Forelimb muscle (tissue), 1 donor: ENCODE measurements around the gene CACNA1G. TPM values are rescaled to one million over a fixed set of nuclear protein-coding genes. Genes with fewer than 3 reads are reported as not detected.

Experiments
- DNase-seq: peaks from one replicate; pipeline ENCODE4 v3.0.0-alpha.2; 2013; ENCODE audit warnings: low read depth
- polyA plus RNA-seq: library from polyadenylated mRNA; unstranded; fragments of 120-200 nt; gene quantifications from one replicate; pipeline ENCODE4 v1.2.1, GENCODE V29; 2013; ENCODE audit not compliant: insufficient read length

Gene CACNA1G
- polyA plus RNA-seq, 1 donor, result 6.6 TPM

DNA sequence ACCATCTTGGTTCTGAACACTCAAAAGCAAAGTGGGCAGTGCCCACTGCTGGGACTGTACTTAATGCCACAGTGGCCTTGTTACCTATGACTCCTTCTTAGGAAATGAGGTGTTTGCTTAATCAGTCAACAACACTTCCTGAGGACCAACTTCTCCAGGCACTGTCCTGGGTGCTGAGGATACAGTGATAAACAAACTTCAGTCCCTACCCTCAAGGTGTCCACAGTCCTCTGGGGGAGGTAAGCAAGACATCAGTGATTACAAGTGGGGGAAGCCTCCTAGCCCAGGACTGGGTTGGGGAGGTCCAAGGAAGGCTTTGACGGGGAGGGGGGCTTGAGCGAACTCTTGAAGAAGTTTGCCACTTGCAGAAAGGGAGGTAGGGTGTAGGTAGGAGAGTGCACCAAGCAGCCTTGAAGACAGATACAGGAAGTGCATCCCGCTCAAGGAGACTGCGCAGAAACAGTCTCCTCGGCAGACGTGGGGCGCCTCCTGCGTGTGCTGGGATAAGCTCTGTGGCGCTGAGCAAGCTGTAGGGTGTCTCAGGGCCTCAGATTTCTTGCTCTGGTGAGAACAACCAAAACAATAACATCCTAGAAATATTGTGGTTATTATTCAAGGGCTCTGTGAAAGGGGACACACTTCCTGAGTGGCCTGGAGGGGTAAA lies 71.5 kb downstream of the CACNA1G start:
- no peak for DNase-seq

DNA sequence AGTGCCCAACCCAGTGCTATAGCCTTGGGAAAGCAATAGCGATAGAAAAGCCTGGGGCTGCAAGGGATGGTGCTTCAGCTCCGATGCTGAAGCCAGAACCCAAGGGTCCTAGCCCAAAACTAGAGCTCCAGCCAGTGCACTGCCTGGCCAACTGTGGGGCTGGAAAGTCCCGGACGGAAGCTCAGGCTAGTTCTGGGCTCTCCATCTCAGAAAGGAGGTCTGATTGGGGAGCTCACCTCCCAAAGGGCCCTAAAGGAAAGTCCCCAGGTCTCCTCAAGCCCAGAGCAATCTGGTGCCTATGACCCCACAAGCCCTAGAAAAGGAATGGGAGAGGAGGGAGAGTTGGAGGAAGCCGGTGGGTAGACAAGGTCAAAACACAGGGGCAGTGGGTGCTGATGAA lies 72.1 kb downstream of the CACNA1G start:
- DNase-seq, result no peak

DNA sequence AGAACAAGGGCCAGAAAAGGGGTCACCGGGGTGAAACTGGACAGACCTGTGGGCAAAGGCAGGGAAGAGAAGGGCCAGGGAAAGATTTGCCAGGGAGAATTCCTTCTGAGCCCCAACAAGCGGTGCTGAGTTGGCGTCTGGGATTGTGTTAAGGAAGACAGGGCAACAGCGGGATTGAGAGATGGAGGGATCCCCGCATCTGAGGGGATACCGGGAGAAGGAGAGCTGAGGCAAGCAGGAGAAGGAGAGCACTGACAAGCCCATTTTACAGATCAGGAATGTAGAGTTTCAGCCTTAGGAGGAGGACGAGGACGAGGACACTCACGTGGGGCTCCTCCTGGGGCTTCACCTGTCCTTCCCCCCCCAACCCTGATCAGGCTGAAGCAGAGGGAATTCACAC lies 73.2 kb downstream of the CACNA1G start:
- DNase-seq, result no peak

DNA sequence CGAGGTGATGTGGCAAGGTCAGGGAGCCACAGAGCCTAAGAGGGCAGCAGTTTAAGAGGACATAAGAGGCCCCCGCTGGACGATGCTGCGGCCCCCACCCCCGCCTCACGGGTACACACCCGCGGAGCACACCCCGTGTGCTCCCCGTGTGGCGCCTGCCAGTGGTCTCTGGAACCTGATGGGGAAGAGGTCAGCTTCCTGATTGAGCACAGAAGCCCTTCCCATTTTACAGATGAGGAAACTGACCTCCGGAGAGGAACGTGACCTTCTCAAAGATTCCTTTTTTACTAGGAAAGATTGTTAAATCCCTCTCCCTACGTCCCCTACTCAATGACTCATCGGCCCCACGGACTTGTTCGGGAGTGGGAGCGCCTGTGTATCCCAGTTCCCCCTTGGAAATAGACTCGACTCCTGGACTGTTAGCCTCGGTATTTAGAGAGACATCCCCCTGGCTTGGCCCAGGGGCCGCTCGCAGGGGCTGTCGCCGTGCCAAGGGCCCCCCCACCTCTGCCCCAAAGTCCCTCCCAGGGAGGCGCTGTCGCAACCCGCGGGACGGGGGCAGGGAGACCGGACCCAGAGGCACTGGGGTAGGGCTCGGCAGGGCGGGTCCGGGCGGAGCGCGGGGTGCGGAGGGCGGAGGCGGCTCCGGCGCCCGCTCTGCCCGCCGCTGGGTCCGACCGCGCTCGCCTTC lies 73.9 kb downstream of the CACNA1G start, which contains the start of gene ABCC3:
Gene ABCC3 (plus strand): TSS at position 658 of the 691 bp plus-strand sequence. CDS start 56 bp downstream, outside the sequence.
- DNase-seq, result no peak

DNA sequence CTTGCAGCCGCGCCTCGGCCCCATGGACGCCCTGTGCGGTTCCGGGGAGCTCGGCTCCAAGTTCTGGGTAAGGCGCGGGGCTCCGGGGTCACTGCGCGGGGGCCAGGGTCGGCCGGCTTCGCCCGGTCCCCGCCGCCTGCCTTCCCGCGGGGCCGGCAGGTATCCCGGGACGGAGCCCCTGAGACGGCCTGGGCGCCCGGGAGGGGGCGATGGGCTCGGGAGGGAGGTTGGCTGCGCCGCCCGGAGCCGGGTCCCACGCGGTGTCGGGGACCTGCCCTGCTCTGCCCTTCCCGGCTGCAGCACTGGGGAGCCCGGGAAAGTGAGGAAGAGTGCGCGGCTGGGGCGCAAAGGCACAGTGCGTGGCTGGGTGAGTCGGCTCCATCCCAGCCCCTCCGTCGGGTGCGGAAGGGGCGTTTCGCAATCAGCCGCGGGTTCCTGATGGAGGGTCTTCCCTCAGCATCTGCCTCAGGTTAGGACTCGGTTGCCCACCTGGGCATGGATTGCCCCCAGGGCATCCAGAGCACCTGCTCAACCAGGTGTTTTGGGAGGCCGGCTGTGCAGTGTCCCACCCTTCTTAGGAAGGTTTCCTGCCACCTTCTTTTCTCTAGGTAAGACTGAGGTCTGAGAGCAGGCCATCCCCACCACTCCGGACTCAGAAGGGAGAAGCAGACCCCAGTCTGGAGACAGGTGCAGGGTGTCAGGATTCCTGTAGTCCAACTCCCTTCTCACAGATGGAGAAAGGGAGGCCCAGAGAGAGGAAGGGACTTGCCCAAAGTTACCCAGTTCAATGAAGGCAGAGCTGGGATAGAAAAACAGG lies 74.6 kb downstream of the CACNA1G start:
- DNase-seq, result no peak

DNA sequence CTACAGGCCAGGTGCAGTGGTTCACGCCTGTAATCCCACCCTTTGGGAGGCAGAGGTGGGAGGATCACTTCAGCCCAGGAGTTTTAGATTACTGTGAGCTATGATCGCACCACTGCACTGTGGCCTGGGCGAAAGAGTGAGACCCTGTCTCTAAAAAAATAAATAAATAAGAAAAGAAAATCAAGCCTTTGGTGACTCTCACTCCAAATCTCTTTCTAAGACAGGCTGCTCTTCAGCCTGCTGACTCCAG lies 75.1 kb downstream of the CACNA1G start:
- no peak for DNase-seq

DNA sequence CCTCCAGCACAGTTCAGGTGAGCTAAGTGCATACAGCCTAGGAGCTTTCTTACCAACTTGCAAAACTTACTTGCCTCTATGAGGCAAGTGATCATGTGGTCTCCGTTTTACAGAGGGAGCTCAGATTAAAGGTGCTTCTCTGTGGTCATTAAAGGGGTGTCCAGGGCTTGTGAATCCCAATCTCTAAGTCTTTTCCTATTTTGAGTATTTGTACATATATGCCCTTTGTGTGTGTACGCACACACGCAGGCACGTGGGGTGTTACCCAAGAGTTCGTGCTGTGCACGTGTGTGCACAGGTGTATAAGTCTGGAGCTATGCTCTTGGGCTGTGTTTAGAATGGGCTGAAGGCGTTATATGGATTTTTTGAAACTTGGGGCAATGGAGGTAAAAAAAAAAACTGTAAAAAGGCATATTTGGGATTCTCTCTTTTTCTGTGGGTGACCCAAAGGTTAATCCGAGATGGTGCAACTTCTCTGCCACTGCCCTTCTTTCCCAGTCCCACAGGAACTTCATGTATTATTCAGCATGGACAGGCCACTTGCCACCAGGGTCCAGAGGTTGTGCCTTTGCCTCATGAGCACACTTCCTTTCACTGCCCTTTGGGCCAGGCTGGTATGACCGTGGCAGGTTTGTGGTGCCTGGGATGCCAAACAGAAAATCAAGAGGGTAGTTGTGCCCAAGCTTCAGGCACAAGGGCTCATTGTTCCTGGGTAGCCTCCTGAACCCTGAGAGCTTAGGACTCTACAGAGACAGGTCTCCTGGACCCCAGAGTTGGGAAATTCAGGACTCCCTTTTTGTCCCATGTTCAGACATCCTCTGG lies 75.7 kb downstream of the CACNA1G start:
- no peak for DNase-seq

DNA sequence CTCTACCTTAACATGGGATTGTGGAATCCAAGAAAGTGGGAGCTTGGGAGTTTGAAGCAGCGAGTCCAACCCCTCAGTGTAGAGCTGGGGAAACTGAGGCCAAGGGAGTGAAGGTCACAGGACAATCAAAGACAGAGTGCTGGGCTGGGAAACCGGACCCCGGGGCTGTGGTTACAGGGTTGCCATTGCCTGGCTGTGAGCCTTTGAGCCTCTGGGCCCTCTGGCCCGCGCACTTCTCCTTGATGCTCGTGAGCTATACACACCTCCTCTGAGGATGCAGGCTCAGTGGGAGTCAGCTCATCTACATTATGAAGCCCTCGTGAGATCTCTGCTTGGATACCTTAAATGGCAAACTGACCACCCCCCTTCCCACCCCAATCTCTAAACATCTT lies 76.3 kb downstream of the CACNA1G start:
- no peak for DNase-seq

DNA sequence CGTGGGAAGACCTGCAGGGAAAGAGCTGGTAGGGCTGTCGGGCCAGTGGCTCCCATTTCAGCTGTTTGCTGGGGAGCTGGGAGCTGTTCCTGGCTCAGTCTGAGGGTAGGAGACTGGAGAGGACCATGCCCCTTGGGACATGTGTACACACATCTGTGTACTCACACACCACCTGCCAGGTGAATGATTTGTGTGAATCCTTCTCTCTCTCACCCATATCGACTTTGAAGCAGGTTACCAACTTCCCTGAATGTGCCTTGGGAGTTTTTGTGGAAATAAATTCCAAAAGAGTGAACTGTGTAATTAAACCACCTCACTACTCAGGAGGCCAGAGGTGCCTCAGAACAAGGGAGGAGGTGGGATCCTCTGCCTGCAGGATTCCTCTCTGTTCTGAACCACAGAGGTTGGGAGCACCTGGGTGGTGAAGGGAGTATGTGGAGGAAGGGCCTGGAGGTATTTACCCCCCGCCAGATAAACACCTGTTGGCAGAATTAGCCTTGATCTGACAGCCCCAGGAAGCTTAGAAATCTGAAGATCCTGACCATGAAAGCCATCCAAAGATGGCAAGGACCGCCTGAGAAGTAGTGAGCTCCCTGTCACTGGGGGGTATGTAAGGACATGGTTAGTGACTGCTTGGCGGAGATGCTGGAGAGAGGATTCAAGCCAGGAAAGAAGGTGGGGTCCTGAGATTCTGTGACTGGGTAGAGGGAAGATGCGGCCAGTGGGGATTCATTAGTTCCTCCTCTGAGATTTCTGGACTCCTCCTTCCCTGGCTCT lies 77.5 kb downstream of the CACNA1G start:
- no peak for DNase-seq

DNA sequence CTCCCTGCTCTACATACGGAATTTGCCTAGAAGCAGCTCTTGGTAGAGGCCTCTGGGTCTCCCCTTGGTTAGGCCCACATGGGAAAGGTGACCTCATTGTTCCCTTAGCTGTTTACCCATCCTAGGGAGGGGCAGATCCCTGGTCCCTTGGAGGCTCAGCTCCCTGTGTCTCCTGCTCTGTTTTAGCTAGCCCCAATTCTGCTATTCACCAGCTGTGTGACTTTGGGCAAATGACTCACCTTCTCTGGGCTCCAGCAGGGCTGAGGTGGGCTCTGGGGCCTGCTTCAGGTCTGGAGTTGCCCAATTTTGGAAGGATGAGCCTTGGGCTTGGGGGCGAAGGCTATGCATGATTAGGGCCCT lies 78.1 kb downstream of the CACNA1G start:
- no peak for DNase-seq

DNA sequence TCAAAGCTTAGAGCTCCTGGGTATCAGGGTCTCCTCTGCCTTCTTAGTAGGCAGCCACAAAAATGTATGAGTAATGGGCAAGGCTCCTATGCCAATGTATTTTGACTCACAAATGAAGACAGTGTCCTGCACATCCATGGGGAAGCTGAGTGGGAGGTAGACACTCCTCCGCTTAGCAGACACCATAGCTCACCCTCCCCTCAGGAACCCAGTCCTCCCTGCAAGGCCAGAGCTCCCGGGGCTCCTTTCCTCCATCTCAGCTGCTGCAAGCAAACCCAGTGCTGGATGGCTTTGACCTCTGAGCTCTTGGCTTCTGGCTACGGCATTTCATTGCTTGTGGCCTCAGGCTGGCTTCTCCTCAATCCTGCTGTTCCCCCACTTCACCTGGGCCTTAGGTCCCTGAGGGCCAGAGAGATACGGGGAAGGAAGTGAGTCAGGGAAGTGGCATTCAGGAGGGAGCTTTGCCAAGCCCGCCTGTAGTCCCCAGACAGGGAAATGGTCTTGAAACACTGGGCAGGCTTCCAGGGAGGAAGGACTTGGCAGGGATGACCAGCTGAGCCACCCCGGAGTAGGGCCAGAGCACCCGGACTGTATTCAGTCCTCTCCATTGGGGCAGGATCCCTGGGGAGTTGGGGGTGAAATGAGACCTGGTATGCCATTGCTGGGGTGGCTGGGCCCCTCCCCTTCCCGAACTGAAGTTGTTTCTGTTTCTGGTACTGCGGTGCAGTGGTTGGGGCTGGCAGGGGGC lies 78.6 kb downstream of the CACNA1G start:
- DNase-seq, result no peak

DNA sequence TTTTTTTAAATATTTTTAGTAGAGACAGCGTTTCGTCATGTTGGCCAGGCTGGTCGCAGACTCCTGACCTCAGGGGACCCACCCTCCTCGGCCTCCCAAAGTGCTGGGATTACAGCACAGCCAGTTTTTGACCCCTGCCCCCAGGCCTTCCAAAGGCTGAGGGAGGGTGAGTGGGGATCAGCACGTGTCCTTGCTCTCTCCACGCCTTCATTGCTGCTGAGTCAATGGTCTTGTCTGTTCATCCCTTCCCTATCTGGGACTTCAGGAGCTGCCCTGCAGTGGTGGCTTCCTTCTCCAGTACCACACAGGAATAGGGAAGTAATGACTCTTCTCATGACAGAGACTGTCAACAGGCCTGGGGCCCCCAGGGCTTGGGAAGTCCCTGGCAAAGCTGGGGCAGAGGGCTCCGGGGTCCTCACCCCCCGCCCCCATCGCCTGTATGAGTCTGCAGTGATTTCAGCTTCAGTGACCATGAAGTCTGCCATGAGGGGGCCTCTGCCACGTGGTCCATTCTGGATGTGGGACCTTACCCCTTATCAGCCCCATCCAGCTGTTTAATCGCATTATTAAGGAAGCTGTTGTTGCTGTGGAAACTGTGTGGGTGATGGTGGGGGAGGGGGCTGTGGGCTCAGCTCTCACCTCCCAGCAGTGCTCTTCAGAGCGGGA lies 80.3 kb downstream of the CACNA1G start:
- DNase-seq, result no peak

DNA sequence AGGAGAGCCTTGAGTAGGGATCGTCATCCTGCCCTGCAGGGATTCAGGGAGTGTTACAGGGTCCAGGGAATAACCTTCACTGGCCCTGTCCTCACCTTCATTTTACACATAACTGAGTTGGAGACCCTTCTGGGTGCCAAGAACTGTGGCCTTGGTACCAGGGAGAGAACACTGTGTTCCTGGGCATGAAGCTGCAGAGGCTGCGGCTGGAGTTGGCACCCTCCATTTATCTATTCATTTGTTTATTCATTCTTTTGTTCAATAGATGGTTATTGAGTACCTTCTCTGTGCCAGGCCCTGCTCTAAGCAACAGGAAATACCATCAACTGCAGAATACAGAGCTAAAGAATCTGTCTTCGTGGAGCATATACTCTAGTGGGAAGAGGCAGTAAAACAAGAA lies 80.8 kb downstream of the CACNA1G start:
- DNase-seq, result no peak

DNA sequence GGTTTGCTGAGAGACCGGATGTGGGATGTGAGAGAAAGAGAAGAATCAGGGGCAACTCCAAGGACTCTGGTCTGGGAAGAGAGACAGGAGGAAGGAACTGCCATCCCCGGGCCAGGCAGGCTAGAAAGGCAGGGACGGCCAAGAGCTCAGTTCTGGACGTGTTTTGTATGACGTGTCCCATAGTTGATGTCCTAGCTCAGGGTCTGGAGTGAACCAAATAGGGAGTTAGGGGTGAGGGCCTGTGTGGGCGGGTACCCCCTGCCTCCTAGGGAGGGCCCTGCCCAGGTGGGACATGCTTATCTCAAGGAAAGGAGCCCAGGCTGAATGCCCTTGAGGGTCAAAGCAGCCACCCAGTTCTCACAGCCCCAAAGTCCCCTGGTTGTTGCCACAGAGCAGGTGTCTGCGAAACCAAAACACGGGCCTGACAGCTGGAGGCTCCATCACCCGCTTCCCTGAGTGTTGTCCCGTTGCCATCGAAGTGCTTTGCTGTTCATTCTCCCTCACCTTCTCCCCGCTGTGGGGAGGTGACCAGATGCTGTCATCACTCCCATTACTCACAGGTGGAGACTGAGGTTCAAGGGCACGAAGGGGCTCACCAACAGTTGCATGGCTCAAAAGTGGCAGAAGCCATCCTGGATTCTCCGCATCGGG lies 81.7 kb downstream of the CACNA1G start:
- no peak for DNase-seq

DNA sequence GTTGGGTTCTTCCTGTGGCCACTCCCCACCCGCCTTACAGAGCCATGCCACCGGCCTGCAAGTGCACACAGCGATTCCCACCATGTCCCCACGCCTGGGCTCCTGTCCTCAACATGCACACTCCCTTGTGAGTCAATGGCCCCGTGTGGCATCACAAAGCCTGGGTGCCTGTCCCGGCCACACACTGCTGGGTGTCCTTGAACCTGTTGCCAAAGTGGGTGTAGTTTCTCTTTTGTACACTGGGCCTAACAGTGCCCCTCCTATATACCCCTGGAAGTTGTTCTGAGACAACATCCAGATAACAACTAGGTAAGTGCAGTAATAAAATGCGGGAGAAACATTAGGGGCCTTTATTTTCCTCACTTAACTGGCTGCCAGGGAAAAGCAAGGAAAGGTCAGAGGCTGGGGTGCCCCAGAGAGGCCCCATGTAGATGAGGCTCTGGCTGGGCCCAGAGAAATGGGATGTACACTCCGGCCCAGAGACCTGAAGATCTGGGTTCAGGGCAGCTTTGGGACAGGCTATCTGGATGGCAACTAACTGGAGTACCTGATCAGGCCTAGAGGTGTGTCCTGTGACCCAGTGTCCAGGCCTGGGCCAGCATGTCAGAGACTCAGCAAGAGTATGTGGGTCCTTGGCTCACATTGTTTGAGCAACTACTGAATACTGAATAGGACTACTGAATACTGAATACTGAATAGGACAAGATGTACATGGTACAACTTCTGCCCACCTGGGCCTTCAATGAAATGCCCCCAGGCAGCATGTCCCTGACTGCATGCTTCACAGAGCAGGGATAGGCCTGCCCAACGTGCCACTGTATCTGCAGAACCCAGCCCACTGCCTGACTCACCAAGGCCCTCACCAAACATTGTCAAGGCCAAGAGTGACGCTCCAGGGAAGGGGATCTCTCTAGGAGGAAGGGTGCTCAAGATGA lies 82.5 kb downstream of the CACNA1G start:
- no peak for DNase-seq

DNA sequence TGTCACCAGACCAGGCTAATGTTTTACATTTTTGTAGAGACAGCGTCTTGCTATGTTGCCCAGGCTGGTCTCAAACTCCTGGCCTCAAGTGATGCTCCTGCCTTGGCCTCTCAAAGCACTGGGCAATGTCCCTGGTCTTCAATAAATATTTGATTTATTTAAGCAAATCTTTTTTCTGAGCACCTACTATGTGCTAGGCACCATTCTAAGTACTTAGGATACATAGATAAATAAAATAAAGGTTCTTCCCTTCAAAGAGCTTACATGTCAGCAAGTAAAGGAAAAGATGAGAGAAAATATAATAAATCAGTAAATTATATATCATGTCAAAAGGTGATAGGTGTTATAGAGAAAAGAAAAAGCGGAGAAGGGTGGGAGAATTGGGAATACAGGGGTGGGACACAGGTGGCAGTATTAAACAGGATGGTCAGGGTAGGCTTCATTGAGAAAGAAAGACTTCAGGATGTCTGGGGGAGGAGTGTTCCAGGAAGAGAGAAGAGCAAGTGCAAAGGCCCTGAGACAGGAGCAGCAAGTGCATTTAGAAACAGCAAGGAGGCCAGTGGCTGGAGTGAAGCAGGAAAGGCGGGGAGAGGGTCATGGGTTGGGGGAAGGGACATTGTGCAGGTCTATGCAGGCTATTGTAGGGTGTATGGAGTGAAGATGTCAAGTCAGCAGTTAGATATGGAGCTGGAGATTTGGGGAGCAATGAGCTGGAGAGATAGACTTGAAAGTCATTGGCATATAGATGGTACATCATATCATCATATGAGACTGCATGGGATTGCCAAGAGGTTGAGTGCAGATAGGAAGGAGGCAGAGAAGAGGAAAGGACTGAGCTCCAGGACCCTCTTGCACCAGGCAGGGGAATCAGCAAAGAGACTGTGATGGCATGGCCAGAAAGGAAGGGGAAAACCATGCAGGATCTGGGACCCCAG lies 85.5 kb downstream of the CACNA1G start:
- DNase-seq, result no peak

DNA sequence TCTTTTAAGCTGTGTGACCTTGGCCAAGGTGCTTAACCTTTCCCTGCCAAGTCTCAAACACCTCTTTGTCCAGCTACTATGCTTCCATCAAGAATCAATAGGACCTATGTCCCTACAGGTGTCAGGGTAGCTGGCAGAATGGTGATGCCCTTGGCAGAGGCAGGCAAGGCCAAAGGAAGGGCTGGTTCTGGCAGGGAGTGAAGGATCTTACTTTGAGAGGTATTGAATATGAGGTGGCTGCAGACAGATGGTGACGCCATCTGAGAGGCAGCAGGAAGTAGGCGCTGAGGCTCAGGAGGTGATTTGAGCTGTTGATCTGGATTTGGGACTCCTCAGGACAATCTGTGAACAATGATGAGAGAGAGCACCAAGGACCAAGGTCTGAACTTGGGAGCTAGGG lies 86.7 kb downstream of the CACNA1G start:
- DNase-seq, result no peak
